Prostate gland (tissue), 2 donors: ENCODE results near the gene DIS3. TPM values are rescaled to one million over a fixed set of nuclear protein-coding genes. Genes with fewer than 3 reads are reported as not detected.

Experiments used
- DNase-seq: peaks from one replicate; pipeline ENCODE4 v3.0.0-alpha.2; 2019; ENCODE audit warnings: low spot score
- H3K27ac ChIP-seq, 2 donors: fragments of 200-600 bp; sonication (generic); 2 replicates each; pipeline ENCODE4 v1.5.1; 2017 to 2019
- H3K27me3 ChIP-seq: fragments of 200-600 bp; sonication (generic); replicated peaks from 2 replicates; pipeline ENCODE4 v1.5.1; 2019; ENCODE audit not compliant: insufficient read depth
- H3K36me3 ChIP-seq, 2 donors: fragments of 200-600 bp; sonication (generic); 1 replicate in 1 of 2; 2 replicates in 1 of 2; pipeline versions ENCODE4 v1.5.1 to v1.8.1; 2017 to 2019
- H3K4me1 ChIP-seq: fragments of 200-600 bp; sonication (generic); replicated peaks from 2 replicates; pipeline ENCODE4 v1.5.1; 2019
- H3K4me3 ChIP-seq, 2 donors: fragments of 200-600 bp; sonication (generic); 2 replicates each; pipeline ENCODE4 v1.5.1; 2017 to 2019
- H3K9me3 ChIP-seq: fragments of 200-600 bp; sonication (generic); 2 replicates; pipeline ENCODE4 v1.5.1; 2017
- CTCF ChIP-seq, 4 experiments: fragments of 200-600 bp in 2 of 4; fragments of 450-650 bp in 2 of 4; sonication (generic) in 2 of 4; IDR thresholded peaks; 1 replicate in 3 of 4; 2 replicates in 1 of 4; pipeline ENCODE4 v1.5.1; 2016 to 2019; ENCODE audit warnings: antibody characterized with exemption in 4 of 4, mild to moderate bottlenecking in 2 of 4, moderate library complexity in 2 of 4
- POLR2A ChIP-seq: fragments of 450-650 bp; IDR thresholded peaks from one replicate; pipeline ENCODE4 v1.6.1; 2016; ENCODE audit warnings: antibody characterized with exemption, mild to moderate bottlenecking
- POLR2AphosphoS5 ChIP-seq: sonication (generic); formaldehyde crosslinking; IDR thresholded peaks from one replicate; pipeline ENCODE4 v1.6.1; 2017; ENCODE audit warnings: antibody characterized with exemption
- WGBS: methylation state at CpG from one replicate; pipeline ENCODE4 v1.1.5; 2018; 5-methylcytosine and 5-hydroxymethylcytosine counted together
- intact Hi-C: fragments of 100-400 bp; cut with DNase I; formaldehyde crosslinking; loops from one replicate; pipeline ENCODE4 v1.14.2; 2022
- total RNA-seq, 2 donors: library from RNA; depleted of rRNA; stranded (reverse); fragments of >200 nt; gene quantifications; one replicate each; pipeline ENCODE4 v1.1.0, GENCODE V29; 2016

Gene DIS3
- total RNA-seq, 2 donors from 2014 or later = 21.1 to 29.5 TPM

- TF ChIP-seq POLR2AphosphoS5 (no peak), CTCF (IDR thresholded peaks at IDR 0.05) (no peak), POLR2A (no peak)
- H3K4me1 ChIP-seq = no peaks in the 10 kb centered on the region
- H3K4me3 ChIP-seq = no peak overlapping the region
- H3K36me3 ChIP-seq = no peaks in the 10 kb centered on the region
- H3K27ac ChIP-seq = no peak overlapping the region
- 90% methylated on average over 1 of the region's 1 CpG for WGBS
- intact Hi-C loops = no loop called here
- no peaks in the 10 kb centered on the region for H3K9me3 ChIP-seq
- DNase-seq = no peak
- H3K27me3 ChIP-seq = no peaks in the 10 kb centered on the region
Observed at GRCh38 chr13:72745260-72745659, 36.4 kb downstream of the DIS3 start.

GRCh38 chr13:72740015-72740414, 41.7 kb downstream of the DIS3 start:
- Histone ChIP-seq H3K36me3 (no peaks in the 10 kb centered on the region), H3K4me1 (no peaks in the 10 kb centered on the region), H3K27me3 (no peaks in the 10 kb centered on the region), H3K9me3 (no peaks in the 10 kb centered on the region), H3K27ac (no peak overlapping the region), H3K4me3 (no peak overlapping the region)
- WGBS = 100% methylated on average over 1 of the region's 1 CpG
- TF ChIP-seq POLR2AphosphoS5 = no peak
- no peak for TF ChIP-seq CTCF (IDR thresholded peaks at IDR 0.05)
- no peak for TF ChIP-seq POLR2A
- intact Hi-C loops = no loop called here
- DNase-seq = no peak

- WGBS = 86% methylated on average over 3 of the region's 3 CpGs
Observed at GRCh38 chr13:72737033-72737432, 44.7 kb downstream of the DIS3 start.

GRCh38 chr13:72728290-72728605, 53.5 kb downstream of the DIS3 start:
- no peak for TF ChIP-seq POLR2A
- TF ChIP-seq POLR2AphosphoS5 = no peak
- Histone ChIP-seq H3K36me3 (no peaks in the 10 kb centered on the region), H3K9me3 (no peaks in the 10 kb centered on the region), H3K27me3 (no peaks in the 10 kb centered on the region), H3K4me3 (peak overlapping the region; percentile 71 to 76), H3K4me1 (no peaks in the 10 kb centered on the region), H3K27ac (no peak overlapping the region)
- DNase-seq = no peak
- intact Hi-C loops = no loop called here
- 4% methylated on average over 3 of the region's 3 CpGs for WGBS

More at GRCh38 chr13:72737033-72737432, 44.7 kb downstream of the DIS3 start:
- Histone ChIP-seq H3K4me1 (no peaks in the 10 kb centered on the region), H3K9me3 (no peaks in the 10 kb centered on the region), H3K4me3 (no peak overlapping the region), H3K27ac (no peak overlapping the region), H3K27me3 (no peaks in the 10 kb centered on the region), H3K36me3 (no peaks in the 10 kb centered on the region)
- intact Hi-C loops = no loop called here
- no peak for DNase-seq
- no peak for TF ChIP-seq CTCF (IDR thresholded peaks at IDR 0.05)
- no peak for TF ChIP-seq POLR2A
- no peak for TF ChIP-seq POLR2AphosphoS5

- peak; percentile 50 for TF ChIP-seq POLR2A
- TF ChIP-seq CTCF (IDR thresholded peaks at IDR 0.05) = no peak
- peak; percentile 96 for TF ChIP-seq POLR2AphosphoS5
- Histone ChIP-seq H3K9me3 (no peaks in the 10 kb centered on the region), H3K4me1 (no peaks in the 10 kb centered on the region), H3K36me3 (no peaks in the 10 kb centered on the region), H3K27ac (peak within 1 kb of the TSS; percentile 20 to 56), H3K4me3 (peak within 1 kb of the TSS; percentile 71 to 76), H3K27me3 (no peaks in the 10 kb centered on the region)
- intact Hi-C loops = loop anchor here (1.0 kb wide), 1 partner anchor 55 kb away; the partner anchor contains the start of gene PIBF1
- peak; percentile 93 for DNase-seq
- under 1% methylated on average over 38 of the region's 71 CpGs for WGBS
Observed at GRCh38 chr13:72727417-72728289, 54.0 kb downstream of the DIS3 start, which contains the start of the genes BORA and MZT1. Gene BORA (plus strand): TSS chr13:72727923. CDS start chr13:72728941, 1,018 bp downstream. Gene MZT1 (minus strand): TSS chr13:72727629. CDS start chr13:72727602, 27 bp downstream.
